Keratinocyte (primary cell): ENCODE data around the gene NEK2. TPM values are rescaled to one million over a fixed set of nuclear protein-coding genes. Genes with fewer than 3 reads are reported as not detected.

ENCODE experiments used
- DNase-seq: peaks from one replicate; pipeline ENCODE4 v3.0.0-alpha.2; 2011; ENCODE audit warnings: low read depth, missing footprints, low spot score
- FAIRE-seq: peaks from 2 replicates; lab custom pipeline; 2011; peaks lifted over from hg19 to GRCh38; lab: Jason Lieb, UNC
- H2AFZ ChIP-seq: 2 replicates; pipeline ENCODE4 v1.6.0; 2012; ENCODE audit warnings: low read length, control low read depth, inconsistent platforms; ENCODE audit not compliant: control insufficient read depth
- H3K27ac ChIP-seq: 2 replicates; pipeline ENCODE4 v1.5.1; 2011; ENCODE audit warnings: low read length; ENCODE audit not compliant: control insufficient read depth, insufficient read depth
- H3K27me3 ChIP-seq: 3 replicates; pipeline ENCODE4 v1.6.0; 2011; ENCODE audit warnings: low read length; ENCODE audit not compliant: control insufficient read depth, insufficient read depth; ENCODE audit errors: extremely low read depth
- H3K36me3 ChIP-seq, 2 experiments: 2 replicates in 1 of 2; 3 replicates in 1 of 2; pipeline ENCODE4 v1.5.1; 2011; ENCODE audit warnings: low read length in 2 of 2, mild to moderate bottlenecking in 1 of 2; ENCODE audit not compliant: control insufficient read depth in 2 of 2, insufficient read depth in 2 of 2; ENCODE audit errors: extremely low read depth in 1 of 2
- H3K4me1 ChIP-seq: 3 replicates; pipeline ENCODE4 v1.5.1; 2011; ENCODE audit warnings: low read length; ENCODE audit not compliant: control insufficient read depth, insufficient read depth; ENCODE audit errors: extremely low read depth
- H3K4me2 ChIP-seq: 3 replicates; pipeline ENCODE4 v1.6.0; 2011; ENCODE audit warnings: low read depth, low read length; ENCODE audit not compliant: control insufficient read depth, insufficient read depth; ENCODE audit errors: extremely low read depth
- H3K4me3 ChIP-seq, 3 experiments: fragments of 200-600 bp in 1 of 3; sonication (generic) in 1 of 3; 2 replicates in 2 of 3; 3 replicates in 1 of 3; pipeline ENCODE4 v1.5.1; 2011 to 2016; ENCODE audit warnings: low read length in 3 of 3, mild to moderate bottlenecking in 3 of 3, control low read depth in 2 of 3, inconsistent platforms in 1 of 3, low read depth in 1 of 3, mixed read lengths in 1 of 3, mixed run types in 1 of 3, moderate library complexity in 1 of 3; ENCODE audit not compliant: control insufficient read depth in 2 of 3, insufficient read depth in 2 of 3; ENCODE audit errors: extremely low read depth in 1 of 3
- H3K79me2 ChIP-seq: 2 replicates; pipeline ENCODE4 v1.6.0; 2012; ENCODE audit warnings: low read length; ENCODE audit not compliant: control insufficient read depth, insufficient read depth
- H3K9ac ChIP-seq: 3 replicates; pipeline ENCODE4 v1.6.0; 2011; ENCODE audit warnings: low read length; ENCODE audit not compliant: control insufficient read depth, insufficient read depth; ENCODE audit errors: extremely low read depth
- H3K9me1 ChIP-seq: 3 replicates; pipeline ENCODE4 v1.6.0; 2011; ENCODE audit warnings: low read length; ENCODE audit not compliant: control insufficient read depth, insufficient read depth; ENCODE audit errors: extremely low read depth
- H3K9me3 ChIP-seq: 2 replicates; pipeline ENCODE4 v1.5.1; 2012; ENCODE audit warnings: low read depth, low read length; ENCODE audit not compliant: control insufficient read depth
- H4K20me1 ChIP-seq: 3 replicates; pipeline ENCODE4 v1.6.0; 2011; ENCODE audit warnings: low read length; ENCODE audit not compliant: control insufficient read depth, insufficient read depth; ENCODE audit errors: extremely low read depth
- EZH2 ChIP-seq: IDR thresholded peaks from one replicate; pipeline ENCODE4 v1.6.1; 2012; ENCODE audit warnings: inconsistent platforms, mild to moderate bottlenecking, low read length, moderate library complexity
- dilution Hi-C: fragments of 300-500 bp; cut with MboI; formaldehyde crosslinking; loops from one replicate; pipeline ENCODE4 v1.7.0; 2020; ENCODE audit warnings: low sequenced_read_pairs; ENCODE audit not compliant: extremely low pct_ligation_motif_present
- polyA plus RNA-seq, 5 experiments: library from polyadenylated mRNA; depleted of rRNA in 3 of 5; stranded (reverse) in 3 of 5; stranded (forward) in 1 of 5; unstranded in 1 of 5; fragments of >200 nt; gene quantifications; 1 replicate in 1 of 5; 2 replicates in 3 of 5; 3 replicates in 1 of 5; pipeline versions ENCODE4 v1.2.1 to v1.2.3, GENCODE V29; 2011 to 2012; ENCODE audit warnings: missing spikeins in 2 of 5, low read depth in 1 of 5, low replicate concordance in 1 of 5
- TF ChIP-seq, protein P1 (sequence below), 3 experiments: IDR thresholded peaks in 1 of 3; conservative IDR thresholded peaks in 1 of 3; optimal IDR thresholded peaks in 1 of 3; 2 replicates in 2 of 3; 3 replicates in 1 of 3; pipeline versions ENCODE3 to v1.5.1; 2011; ENCODE audit warnings: low read length in 3 of 3, mild to moderate bottlenecking in 3 of 3, moderate library complexity in 2 of 3, control low read depth in 1 of 3, inconsistent platforms in 1 of 3; ENCODE audit not compliant: insufficient read depth in 2 of 3; ENCODE audit errors: extremely low read depth in 1 of 3

Gene NEK2
- polyA plus RNA-seq, 1 donor (not counting 4 experiments of a cell fraction or from before 2014, with no cell fraction given): 10.8 TPM

DNA sequence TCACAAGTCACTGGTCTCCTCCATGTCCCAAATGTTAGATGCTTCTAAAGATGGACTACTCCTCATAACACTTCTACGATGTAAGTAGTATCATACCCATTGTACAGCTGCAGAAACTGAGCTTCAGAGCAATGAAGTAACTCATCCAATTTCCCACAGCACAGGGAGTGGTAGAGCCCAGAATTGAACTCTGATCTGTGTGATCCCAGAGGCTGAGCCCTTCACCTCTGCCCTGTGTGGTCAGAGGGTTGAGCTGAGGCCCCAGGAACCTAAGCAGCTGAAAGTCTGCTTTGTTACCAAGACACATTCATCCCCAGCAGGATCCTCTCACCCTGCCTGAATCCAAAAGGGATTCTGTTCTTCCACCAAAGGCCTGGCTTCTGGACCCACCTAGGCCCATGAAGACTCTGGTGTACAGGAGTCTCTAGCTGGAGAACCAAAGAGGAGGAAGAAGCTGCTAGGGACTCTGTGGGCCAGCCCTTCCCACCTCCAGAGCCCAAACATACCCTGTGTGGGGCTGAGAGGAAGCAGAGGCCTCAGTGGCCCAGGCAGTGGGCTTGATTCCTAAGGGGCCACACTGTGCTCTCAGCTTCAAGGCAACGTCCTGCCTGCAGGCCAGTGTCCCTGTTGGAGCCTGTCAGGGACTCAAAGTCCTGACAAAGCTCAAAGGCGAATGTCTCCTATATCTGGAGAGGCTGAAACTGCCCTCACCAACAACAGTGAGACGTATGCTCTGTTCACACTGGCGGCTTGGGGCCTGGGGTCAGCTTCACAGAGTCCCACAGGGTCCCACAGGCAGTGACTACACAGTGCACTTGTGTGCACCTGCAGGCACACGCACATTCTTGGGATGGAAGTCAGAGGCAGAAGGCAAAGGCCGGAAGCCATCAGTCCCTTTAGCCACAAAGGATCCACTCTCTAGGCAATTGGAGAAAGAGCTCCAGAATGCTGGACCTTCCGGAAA is 56.1 kb downstream of the NEK2 start:
- H3K9me3 ChIP-seq: no peaks in the 10 kb centered on the region
- TF ChIP-seq, protein P1, sequence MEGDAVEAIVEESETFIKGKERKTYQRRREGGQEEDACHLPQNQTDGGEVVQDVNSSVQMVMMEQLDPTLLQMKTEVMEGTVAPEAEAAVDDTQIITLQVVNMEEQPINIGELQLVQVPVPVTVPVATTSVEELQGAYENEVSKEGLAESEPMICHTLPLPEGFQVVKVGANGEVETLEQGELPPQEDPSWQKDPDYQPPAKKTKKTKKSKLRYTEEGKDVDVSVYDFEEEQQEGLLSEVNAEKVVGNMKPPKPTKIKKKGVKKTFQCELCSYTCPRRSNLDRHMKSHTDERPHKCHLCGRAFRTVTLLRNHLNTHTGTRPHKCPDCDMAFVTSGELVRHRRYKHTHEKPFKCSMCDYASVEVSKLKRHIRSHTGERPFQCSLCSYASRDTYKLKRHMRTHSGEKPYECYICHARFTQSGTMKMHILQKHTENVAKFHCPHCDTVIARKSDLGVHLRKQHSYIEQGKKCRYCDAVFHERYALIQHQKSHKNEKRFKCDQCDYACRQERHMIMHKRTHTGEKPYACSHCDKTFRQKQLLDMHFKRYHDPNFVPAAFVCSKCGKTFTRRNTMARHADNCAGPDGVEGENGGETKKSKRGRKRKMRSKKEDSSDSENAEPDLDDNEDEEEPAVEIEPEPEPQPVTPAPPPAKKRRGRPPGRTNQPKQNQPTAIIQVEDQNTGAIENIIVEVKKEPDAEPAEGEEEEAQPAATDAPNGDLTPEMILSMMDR (optimal IDR thresholded peaks at IDR 0.05 in 1 of 3, IDR thresholded peaks at IDR 0.05 in 1 of 3, conservative IDR thresholded peaks at IDR 0.05 in 1 of 3; ENCODE audit: extremely low read depth in 1 of 3, insufficient read depth in 2 of 3, low read length in 3 of 3): no peak
- no peak overlapping the region for H3K27ac ChIP-seq
- no peak for DNase-seq
- H3K4me3 ChIP-seq: no peak overlapping the region
- FAIRE-seq: no peak
- H2AFZ ChIP-seq: no peak overlapping the region
- no peaks in the 10 kb centered on the region for H3K4me1 ChIP-seq
- peaks cover 11% of the 10 kb centered on the region for H3K27me3 ChIP-seq
- no peak overlapping the region for H3K9ac ChIP-seq
- dilution Hi-C loops: no loop called here
- no peaks in the 10 kb centered on the region for H4K20me1 ChIP-seq
- no peaks in the 10 kb centered on the region for H3K79me2 ChIP-seq
- H3K9me1 ChIP-seq: no peaks in the 10 kb centered on the region
- no peak overlapping the region for H3K4me2 ChIP-seq
- H3K36me3 ChIP-seq: no peaks in the 10 kb centered on the region

- no peak overlapping the region for H3K4me3 ChIP-seq
- TF ChIP-seq EZH2: no peak
- TF ChIP-seq, protein P1 (optimal IDR thresholded peaks at IDR 0.05 in 1 of 3, IDR thresholded peaks at IDR 0.05 in 1 of 3, conservative IDR thresholded peaks at IDR 0.05 in 1 of 3; ENCODE audit: extremely low read depth in 1 of 3, insufficient read depth in 2 of 3, low read length in 3 of 3): no peak
- H3K9me3 ChIP-seq: no peaks in the 10 kb centered on the region
- H4K20me1 ChIP-seq: no peaks in the 10 kb centered on the region
- FAIRE-seq: no peak
- dilution Hi-C loops: no loop called here
- no peak overlapping the region for H2AFZ ChIP-seq
- no peak overlapping the region for H3K4me2 ChIP-seq
- no peaks in the 10 kb centered on the region for H3K36me3 ChIP-seq
- H3K9me1 ChIP-seq: no peaks in the 10 kb centered on the region
- no peak for DNase-seq
- peaks cover 13% of the 10 kb centered on the region for H3K4me1 ChIP-seq
- no peaks in the 10 kb centered on the region for H3K79me2 ChIP-seq
- H3K9ac ChIP-seq: no peak overlapping the region
- peaks cover 9% of the 10 kb centered on the region for H3K27me3 ChIP-seq
- H3K27ac ChIP-seq: no peak overlapping the region
Observed at GRCh38 chr1:211616965-211617297, 58.5 kb downstream of the NEK2 start.
